ENCODE results near the gene WSB1.
A peak's percentile ranks its signal among the peaks of the same experiment; 100 is the strongest.

WSB1 gene

GRCh38 chr17:27345141-27345904, 51.4 kb downstream of the WSB1 start:
- no peaks in the 10 kb centered on the region for H3K9me3 Mint-ChIP-seq
- H3K36me3 Mint-ChIP-seq, result no peaks in the 10 kb centered on the region
- H3K27me3 Mint-ChIP-seq, result no peaks in the 10 kb centered on the region
- DNase-seq (ENCODE audit: low spot score in 2 of 2) (no peak), ATAC-seq (ENCODE audit: low read depth) (peak; percentile 38)
- H3K4me1 Mint-ChIP-seq, result peaks cover 8% of the 10 kb centered on the region
- H3K27ac Mint-ChIP-seq, result peak overlapping the region; percentile 80
- peak overlapping the region; percentile 65 for H3K4me3 Mint-ChIP-seq

- ATAC-seq (ENCODE audit: low read depth) (no peak), DNase-seq (ENCODE audit: low spot score in 2 of 2) (no peak)
- Mint-ChIP-seq H3K27me3 (no peaks in the 10 kb centered on the region), H3K27ac (no peak overlapping the region), H3K9me3 (no peaks in the 10 kb centered on the region), H3K36me3 (no peaks in the 10 kb centered on the region), H3K4me3 (no peak overlapping the region), H3K4me1 (peaks cover 5% of the 10 kb centered on the region)
These were observed 52.5 kb downstream of the WSB1 start for GRCh38 chr17:27346228-27346899.

- no peak for ATAC-seq (ENCODE audit: low read depth)
- H3K4me3 Mint-ChIP-seq, result peak overlapping the region; percentile 46
- H3K27ac Mint-ChIP-seq, result peak overlapping the region; percentile 17
- no peak for DNase-seq (ENCODE audit: low spot score in 2 of 2)
- no peaks in the 10 kb centered on the region for H3K36me3 Mint-ChIP-seq
- peaks cover 10% of the 10 kb centered on the region for H3K4me1 Mint-ChIP-seq
- no peaks in the 10 kb centered on the region for H3K9me3 Mint-ChIP-seq
- H3K27me3 Mint-ChIP-seq, result no peaks in the 10 kb centered on the region
These were observed 54.3 kb downstream of the WSB1 start for GRCh38 chr17:27348196-27348595.

- Mint-ChIP-seq H3K27me3 (no peaks in the 10 kb centered on the region), H3K4me3 (peak overlapping the region; percentile 32), H3K27ac (no peak overlapping the region), H3K9me3 (no peaks in the 10 kb centered on the region), H3K4me1 (peaks cover 15% of the 10 kb centered on the region), H3K36me3 (no peaks in the 10 kb centered on the region)
- DNase-seq (ENCODE audit: low spot score in 2 of 2), result no peak
- ATAC-seq (ENCODE audit: low read depth), result no peak
These were observed 55.7 kb downstream of the WSB1 start for GRCh38 chr17:27349540-27350021.

GRCh38 chr17:27351759-27352158, 57.8 kb downstream of the WSB1 start:
- Mint-ChIP-seq H3K4me3 (peak overlapping the region; percentile 96), H3K4me1 (peaks cover 17% of the 10 kb centered on the region), H3K9me3 (no peaks in the 10 kb centered on the region), H3K36me3 (no peaks in the 10 kb centered on the region), H3K27ac (peak overlapping the region; percentile 99), H3K27me3 (no peaks in the 10 kb centered on the region)
- DNase-seq (ENCODE audit: low spot score in 2 of 2) (no peak), ATAC-seq (ENCODE audit: low read depth) (no peak)

DNA sequence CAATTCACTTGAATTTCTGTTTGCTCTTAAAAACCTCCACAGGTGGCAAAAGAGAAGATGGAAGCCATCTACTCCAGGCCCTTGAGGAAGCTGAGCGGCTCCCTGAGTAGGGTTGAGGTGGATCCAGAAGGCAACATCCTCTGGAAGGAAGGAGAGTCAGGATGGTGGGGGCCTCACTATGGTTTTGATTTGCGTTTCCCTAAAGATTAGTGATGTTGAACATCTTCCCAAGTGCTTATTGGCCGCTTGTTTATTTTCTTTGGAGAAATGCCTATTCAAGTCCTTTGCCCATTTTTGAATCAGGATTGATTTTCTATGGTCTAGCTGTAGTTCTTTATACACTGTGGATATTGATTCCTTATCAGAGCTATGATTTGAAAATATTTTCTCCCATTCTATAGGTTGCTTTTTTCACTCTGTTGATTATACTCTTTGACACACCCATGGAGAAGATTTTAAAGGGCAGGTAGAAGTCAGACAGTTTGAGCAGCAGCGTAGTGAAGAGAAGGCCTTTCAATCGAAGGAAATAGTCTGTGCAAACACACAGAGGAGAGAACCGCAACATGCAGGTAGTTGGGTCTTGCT, 58.6 kb downstream of the WSB1 start:
- Mint-ChIP-seq H3K27me3 (no peaks in the 10 kb centered on the region), H3K9me3 (no peaks in the 10 kb centered on the region), H3K4me3 (peak overlapping the region; percentile 96), H3K4me1 (peaks cover 17% of the 10 kb centered on the region), H3K27ac (peak overlapping the region; percentile 99), H3K36me3 (no peaks in the 10 kb centered on the region)
- DNase-seq (ENCODE audit: low spot score in 2 of 2), result no peak
- no peak for ATAC-seq (ENCODE audit: low read depth)

DNA sequence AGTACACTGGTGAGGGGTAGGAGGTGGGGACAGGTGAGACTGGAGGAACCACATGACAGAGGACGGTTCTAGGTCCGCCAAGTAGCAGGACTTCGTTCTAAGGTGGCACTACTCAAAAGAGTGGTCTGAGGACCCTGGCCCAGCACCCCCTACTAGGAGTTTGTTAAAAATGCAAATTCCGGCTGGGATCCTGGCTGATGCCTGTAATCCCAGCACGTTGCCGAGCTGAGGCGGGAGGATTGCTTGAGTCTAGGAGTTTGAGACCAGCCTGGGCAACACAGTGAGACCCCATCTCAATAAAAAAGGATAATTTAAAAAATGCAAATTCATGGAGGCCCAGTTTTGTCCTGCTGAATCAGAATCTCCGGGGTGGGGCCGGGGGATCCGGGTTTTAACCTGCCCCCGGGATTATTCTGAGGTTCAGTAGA, 59.1 kb downstream of the WSB1 start:
- Mint-ChIP-seq H3K9me3 (no peaks in the 10 kb centered on the region), H3K36me3 (no peaks in the 10 kb centered on the region), H3K27me3 (no peaks in the 10 kb centered on the region), H3K27ac (peak overlapping the region; percentile 99), H3K4me1 (peaks cover 17% of the 10 kb centered on the region), H3K4me3 (peak overlapping the region; percentile 96)
- ATAC-seq (ENCODE audit: low read depth) (no peak), DNase-seq (ENCODE audit: low spot score in 2 of 2) (no peak)

DNA sequence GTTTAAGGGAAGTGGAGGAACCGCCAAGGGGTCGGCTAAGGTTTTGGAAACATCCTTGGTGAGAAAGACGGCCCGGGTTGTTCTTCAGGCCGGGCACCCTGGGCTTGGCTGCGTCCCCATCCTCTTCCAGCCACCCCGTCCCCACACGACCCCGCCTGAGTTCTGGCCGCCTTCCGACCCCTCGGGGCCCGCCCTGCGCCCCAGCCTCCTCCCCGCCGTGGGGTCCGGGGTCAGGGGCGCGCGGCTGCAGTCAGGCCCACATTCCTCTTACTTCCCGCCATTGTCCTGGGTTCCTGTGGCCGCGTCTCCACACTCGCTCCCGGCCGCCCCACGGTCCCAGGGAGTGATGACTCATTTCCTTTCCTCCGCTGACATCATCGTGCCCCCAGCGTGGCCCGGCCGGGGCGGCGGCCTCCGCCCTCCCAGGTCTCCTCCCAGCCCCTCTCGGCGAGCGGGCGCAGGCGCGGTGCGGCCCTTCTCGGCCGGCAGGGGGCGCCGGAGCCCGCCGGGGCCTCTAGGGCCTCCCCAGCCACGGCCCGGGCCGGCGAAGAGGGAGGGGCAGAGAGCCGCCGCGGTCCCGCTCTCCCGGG, 59.6 kb downstream of the WSB1 start:
- Mint-ChIP-seq H3K36me3 (no peaks in the 10 kb centered on the region), H3K27ac (peak overlapping the region; percentile 99)
- ATAC-seq (ENCODE audit: low read depth), result peak; percentile 80

GRCh38 chr17:27354051-27354490, 60.2 kb downstream of the WSB1 start:
- Mint-ChIP-seq H3K4me3 (peak overlapping the region; percentile 96), H3K27ac (peak overlapping the region; percentile 99), H3K36me3 (no peaks in the 10 kb centered on the region)

More for the DNA sequence above, 59.6 kb downstream of the WSB1 start:
- peak overlapping the region; percentile 96 for H3K4me3 Mint-ChIP-seq
- H3K27me3 Mint-ChIP-seq, result no peaks in the 10 kb centered on the region
- H3K9me3 Mint-ChIP-seq, result no peaks in the 10 kb centered on the region
- H3K4me1 Mint-ChIP-seq, result peaks cover 17% of the 10 kb centered on the region
- DNase-seq (ENCODE audit: low spot score in 2 of 2), result peak; percentile 84 to 89

DNA sequence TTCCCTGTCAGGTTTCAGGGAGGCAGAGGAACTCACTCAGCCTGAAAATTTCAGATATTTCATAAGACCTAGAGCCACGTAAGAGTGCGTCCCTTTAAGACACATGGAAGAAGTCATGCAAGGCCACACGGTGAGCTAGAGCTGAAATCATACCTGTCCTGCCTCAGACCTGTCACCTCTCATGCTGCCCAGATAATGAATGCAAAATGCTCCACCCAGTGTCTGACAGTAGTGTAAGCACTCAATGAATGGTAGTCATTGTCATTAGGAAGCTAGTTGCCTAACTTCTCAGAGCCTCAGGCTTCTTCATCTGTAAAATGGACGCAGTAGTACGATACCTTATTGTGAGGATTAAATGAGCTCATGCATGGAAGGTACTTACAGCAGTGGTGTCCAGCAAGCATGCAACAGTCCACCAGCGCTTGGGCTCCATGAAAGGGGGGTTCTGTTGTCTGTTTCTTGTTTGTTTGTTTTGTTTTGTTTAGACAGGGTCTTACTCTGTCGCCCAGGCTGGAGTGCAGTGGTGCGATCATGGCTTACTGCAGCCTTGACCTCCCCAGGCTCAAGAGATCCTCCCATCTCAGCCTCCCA, 60.7 kb downstream of the WSB1 start:
- DNase-seq (ENCODE audit: low spot score in 2 of 2) (no peak), ATAC-seq (ENCODE audit: low read depth) (peak; percentile 19)
- Mint-ChIP-seq H3K36me3 (no peaks in the 10 kb centered on the region), H3K4me1 (peaks cover 17% of the 10 kb centered on the region), H3K9me3 (no peaks in the 10 kb centered on the region), H3K4me3 (peak overlapping the region; percentile 96), H3K27ac (peak overlapping the region; percentile 99), H3K27me3 (no peaks in the 10 kb centered on the region)

More at GRCh38 chr17:27354051-27354490, 60.2 kb downstream of the WSB1 start:
- ATAC-seq (ENCODE audit: low read depth), result no peak
- Mint-ChIP-seq H3K27me3 (no peaks in the 10 kb centered on the region), H3K4me1 (peaks cover 17% of the 10 kb centered on the region), H3K9me3 (no peaks in the 10 kb centered on the region)
- no peak for DNase-seq (ENCODE audit: low spot score in 2 of 2)

DNA sequence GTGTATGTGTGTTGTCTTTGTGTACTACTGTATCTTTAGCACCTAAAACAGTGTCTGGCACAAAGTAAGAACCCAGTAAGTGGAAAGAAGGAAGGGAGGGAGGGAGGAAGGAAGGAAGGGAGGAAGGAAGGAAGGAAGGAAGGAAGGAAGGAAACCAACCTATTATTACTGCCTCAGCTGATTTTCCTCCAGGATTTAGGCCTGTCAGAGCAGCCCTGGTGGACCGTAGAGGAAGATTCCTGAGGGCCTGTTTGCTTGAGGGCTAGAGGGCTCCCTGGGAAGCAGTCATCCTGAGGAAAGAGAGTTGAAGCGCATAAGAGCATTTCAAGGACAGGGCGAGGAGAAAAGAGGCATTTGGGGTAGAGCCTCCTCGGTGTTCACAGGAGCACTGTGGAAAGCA, 61.5 kb downstream of the WSB1 start:
- no peak overlapping the region for H3K27ac Mint-ChIP-seq
- peaks cover 17% of the 10 kb centered on the region for H3K4me1 Mint-ChIP-seq
- no peak overlapping the region for H3K4me3 Mint-ChIP-seq
- no peaks in the 10 kb centered on the region for H3K27me3 Mint-ChIP-seq
- H3K36me3 Mint-ChIP-seq, result no peaks in the 10 kb centered on the region
- DNase-seq (ENCODE audit: low spot score in 2 of 2), result no peak
- no peak for ATAC-seq (ENCODE audit: low read depth)
- H3K9me3 Mint-ChIP-seq, result no peaks in the 10 kb centered on the region

GRCh38 chr17:27356091-27356705, 62.3 kb downstream of the WSB1 start:
- H3K9me3 Mint-ChIP-seq, result no peaks in the 10 kb centered on the region
- ATAC-seq (ENCODE audit: low read depth), result no peak

DNA sequence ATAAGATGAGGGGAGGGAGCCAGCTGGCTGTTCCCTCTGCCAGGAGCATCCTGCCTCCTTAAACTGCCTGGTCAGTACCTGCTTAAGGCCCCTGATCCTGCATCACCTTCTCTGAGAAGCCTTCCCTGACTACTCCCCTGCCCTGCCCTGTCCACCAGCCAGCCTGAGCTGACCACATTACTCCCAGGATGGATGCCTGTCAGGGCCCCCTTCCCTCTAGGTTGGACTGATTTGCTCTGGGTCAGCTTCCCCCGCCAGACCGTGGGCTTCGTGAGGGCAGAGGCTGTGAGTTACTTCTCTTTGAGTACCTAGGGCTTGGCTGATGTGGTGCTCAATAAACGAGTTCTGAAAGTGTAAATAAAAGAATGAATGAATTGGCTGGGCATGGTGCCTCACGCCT, 63.3 kb downstream of the WSB1 start:
- H3K4me3 Mint-ChIP-seq, result no peak overlapping the region
- no peaks in the 10 kb centered on the region for H3K9me3 Mint-ChIP-seq
- DNase-seq (ENCODE audit: low spot score in 2 of 2), result no peak
- H3K27ac Mint-ChIP-seq, result no peak overlapping the region
- ATAC-seq (ENCODE audit: low read depth), result no peak
- H3K4me1 Mint-ChIP-seq, result peaks cover 14% of the 10 kb centered on the region
- no peaks in the 10 kb centered on the region for H3K36me3 Mint-ChIP-seq
- no peaks in the 10 kb centered on the region for H3K27me3 Mint-ChIP-seq

More at GRCh38 chr17:27356091-27356705, 62.3 kb downstream of the WSB1 start:
- Mint-ChIP-seq H3K4me1 (peaks cover 17% of the 10 kb centered on the region), H3K36me3 (no peaks in the 10 kb centered on the region), H3K4me3 (no peak overlapping the region), H3K27ac (no peak overlapping the region), H3K27me3 (no peaks in the 10 kb centered on the region)
- DNase-seq (ENCODE audit: low spot score in 2 of 2), result no peak

All from memory B cell (primary cell).